Measurements from ENCODE around the gene SULT4A1.

Gene SULT4A1

DNA sequence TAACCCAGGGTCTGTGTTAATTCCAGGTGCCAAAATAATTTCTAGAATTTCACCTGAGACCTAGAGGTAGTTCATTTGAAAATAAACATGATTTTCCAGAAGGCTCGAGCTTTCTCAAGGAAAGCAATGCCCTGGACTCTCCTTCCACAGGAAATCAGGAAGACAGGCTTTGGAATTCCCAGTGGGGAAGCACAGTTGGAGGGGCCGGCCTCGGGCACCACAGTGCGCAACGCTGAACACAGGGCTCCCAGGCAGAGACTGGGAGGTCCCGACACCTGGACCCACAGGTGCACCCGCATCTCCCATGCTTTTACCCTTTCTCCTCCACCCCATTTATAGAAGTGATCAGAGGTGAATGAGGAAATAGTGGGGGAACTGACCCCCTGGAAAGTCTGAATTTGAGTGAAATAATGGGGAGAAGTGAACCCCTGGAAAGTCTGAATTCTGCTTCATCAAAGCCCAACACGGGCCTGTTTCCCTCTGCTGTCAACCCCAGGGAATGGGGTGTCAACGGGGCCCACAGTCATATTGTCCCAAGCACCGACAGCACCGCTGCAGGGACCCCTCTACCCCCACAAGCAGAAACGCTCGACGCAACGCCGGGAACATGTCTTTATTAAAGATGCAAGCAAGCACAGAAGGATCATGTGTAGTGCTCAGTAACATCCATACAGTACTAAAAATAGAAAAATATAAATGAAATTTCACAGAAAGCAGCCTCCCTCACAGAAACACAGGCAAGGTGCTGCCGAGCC is 38.2 kb downstream of the SULT4A1 start:
- peak in 7 of 42 donors; percentile 15 to 39 (median 28) for DNase-seq
- intact Hi-C loops (cut with DNase I), result no loop called here

DNA sequence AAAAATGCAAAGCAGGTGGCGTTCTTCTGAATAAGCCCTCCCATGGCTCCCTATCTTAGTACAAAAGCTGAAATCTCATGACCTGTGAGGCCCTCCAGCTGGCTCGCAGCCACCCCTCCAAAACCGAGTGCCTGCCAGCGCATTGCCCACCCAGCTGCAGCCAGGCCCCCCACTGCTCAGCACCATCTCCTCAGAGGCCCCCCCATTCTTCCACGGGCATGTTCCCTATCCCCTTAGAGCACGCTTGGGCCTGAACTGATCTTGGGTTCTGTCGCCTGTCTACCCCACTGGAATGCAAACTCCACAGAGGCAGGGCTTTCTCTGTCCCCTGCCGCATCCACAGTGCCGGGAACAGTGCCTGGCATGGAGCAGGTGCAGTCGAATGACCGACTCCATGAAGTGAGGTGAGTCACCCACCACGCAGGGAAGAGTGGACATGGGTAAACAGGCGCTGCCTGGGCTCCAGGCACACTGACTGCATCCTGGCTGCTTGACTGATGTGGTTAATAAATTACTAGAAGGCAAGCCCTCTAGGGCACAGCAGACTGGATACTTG is 38.9 kb downstream of the SULT4A1 start:
- peak in 7 of 42 donors; percentile 6 to 40 (median 20) for DNase-seq
- intact Hi-C loops (cut with DNase I), result no loop called here

DNA sequence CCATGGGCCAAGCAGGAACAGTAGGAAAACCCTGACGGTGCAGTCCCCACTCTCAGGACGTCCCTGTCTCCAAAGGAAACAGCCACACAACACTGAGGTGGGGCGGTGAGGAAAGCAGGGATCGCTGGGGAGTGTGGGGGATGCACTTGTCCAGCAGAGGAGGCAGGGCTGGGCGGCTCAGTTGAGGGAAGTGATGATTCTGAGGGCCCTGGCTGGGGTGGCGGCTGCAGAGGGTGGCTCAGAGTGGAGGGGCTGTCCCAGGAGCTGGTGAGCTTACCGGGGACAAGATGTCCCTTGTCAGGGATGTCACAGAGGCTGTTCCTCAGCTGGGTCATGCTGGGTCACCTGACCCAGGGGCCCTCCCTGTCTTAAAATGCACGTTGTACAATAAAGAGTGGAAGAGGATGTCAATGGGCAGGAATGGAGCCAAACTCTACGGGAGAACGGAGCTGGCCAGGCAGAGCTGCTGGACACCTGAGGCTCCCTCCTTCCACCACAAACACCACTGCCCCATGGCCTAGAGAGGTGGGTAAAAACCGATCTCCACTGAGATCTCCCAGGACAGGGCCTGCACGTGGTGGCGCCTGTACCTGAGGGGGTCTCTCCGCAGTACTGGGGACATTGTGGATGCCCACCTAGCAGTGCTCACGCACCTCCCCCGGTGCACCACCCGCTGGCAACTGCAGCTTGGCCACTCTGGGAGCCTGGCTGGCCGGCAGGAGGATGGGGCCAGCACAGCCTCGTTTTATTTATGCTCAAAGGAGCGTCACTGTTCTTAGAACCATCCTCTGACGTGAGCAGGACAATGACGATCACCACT is 40.5 kb downstream of the SULT4A1 start:
- intact Hi-C loops (cut with DNase I), result no loop called here
- DNase-seq, result peak in 4 of 42 donors; percentile 13 to 38 (median 16)

DNA sequence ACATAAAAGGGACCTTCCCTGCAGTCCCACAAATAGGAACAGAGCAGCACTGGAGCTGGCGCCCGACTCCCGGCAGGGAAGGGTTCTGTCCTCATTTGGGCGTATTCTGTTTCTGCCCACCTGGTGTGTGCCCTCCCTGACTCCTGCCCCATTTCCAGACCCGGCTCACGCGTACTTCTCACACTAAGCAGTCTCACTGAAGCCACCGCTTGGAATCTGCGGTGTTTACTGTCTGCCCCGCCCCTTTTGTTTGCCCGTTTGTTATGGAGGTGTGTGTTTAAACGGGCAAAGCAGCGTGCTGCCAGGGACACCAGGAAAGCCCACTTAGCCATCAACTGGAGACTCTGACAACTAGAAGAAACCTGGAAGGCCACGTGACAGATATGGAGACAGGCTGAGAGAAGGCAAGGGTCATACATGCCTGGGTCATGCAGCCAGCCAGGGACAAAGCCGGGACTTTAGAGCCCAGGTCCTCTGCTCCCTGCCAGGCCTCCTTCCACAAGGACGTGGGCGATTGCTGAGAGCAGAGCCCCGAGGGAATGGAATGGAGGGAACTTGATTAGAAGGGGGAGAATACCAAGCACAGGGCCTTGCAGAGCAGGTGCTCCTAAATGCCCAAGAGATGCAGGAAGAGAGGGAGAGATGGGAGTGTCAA is 41.5 kb downstream of the SULT4A1 start:
- intact Hi-C loops (cut with DNase I), result no loop called here
- peak in 3 of 42 donors; percentile 11 to 35 (median 12) for DNase-seq

DNA sequence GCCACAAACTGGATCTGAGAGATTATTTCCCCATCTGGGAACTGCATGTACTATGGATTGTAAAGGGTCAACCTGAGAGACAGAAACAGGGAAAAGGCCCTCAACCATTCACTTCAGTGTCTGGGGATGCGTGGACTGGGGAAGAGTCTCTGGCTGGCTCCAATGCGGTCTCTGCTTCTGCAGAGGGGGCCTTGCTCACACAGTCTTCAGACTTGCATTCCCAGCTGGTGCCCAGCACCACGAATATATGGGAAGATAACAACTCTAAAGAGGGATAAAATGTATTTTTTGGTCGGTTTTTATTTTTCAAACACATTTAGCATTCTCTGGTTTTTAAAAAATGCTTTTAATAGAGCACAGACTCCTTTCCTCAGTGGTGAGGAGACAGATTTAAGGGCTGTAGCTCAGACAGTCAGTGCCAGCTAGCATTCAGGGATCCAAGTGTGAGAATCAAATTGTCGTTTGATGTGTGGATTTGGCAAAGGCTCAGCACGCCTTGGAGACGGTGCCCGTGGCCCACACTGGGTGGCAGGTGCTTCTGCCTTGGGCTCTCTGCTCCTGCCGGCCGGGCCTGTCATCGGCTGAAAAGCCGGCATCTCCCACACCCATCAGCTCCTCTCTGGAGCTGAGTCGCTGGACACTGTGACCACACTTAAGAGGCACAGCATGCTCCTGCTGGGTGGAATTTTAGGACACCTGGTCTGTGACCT is 42.2 kb downstream of the SULT4A1 start:
- intact Hi-C loops (cut with DNase I), result no loop called here
- peak in 3 of 42 donors; percentile 10 to 41 (median 21) for DNase-seq

DNA sequence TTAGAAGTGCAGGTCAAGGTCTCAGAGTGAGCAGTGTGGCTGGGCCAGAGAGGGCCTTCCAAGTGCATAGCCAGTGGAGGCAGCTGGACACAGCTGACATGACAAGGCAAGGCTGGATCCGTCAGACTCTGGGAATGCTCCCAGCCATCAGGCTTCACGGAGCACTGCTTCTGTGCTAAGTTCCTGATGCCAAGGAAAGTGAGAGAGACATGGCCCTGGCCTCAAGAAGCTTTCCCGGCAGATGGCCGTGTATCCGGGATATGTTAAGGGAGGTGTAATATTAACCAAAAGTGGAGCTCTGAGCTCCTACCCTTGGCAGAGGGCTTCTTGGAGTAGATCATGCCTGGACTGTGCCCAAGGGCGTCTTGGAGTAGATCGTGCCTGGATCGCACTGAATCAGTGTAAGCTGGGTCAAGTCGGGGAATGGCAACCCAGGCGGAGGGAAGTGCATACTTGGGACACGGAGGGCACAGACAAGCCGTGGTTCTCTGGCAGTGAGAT is 42.8 kb downstream of the SULT4A1 start:
- intact Hi-C loops (cut with DNase I), result no loop called here
- peak in 3 of 42 donors; percentile 5 to 36 (median 22) for DNase-seq

DNA sequence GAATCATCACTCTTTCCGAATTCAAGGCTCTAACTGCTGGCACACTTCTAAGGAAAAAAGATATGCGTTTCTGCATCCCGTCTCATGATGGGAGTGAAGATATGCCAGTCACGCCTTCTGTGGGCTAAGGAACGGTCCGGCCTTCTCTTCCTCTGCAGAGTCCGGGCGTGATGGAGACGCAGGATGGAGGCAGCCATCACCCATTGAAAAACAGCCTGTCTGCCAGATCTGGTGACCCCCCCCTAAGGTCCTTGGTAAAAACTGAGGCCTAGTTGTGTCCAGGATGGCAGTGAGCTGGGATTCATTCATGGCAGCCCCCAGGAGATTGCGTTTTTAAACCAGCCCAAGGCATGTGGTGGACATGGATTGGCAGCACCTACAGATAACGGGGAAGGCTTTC is 43.3 kb downstream of the SULT4A1 start:
- intact Hi-C loops (cut with DNase I), result no loop called here
- DNase-seq, result peak in 3 of 42 donors; percentile 5 to 13 (median 12)

DNA sequence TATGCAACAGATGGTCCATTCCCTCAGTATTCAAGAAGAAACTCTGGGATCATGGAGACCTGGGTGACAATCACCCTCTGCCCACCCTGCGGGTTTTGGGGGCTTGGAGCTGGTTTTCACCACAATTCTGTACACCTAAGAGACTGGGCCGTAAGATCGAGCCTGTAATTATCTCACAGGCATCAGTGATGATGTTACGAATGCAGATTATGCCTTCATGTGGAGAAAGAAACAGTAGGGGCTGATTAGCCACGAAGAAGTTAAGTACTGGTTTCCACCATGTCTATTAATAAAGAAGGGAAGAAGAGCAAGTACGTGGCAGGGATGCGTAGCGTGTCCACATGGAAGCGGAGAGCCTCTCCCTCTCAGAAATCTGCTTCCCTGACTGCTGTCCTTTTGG is 44.9 kb downstream of the SULT4A1 start:
- DNase-seq, result peak in 2 of 42 donors; percentile 8 to 27
- intact Hi-C loops (cut with DNase I), result no loop called here

DNA sequence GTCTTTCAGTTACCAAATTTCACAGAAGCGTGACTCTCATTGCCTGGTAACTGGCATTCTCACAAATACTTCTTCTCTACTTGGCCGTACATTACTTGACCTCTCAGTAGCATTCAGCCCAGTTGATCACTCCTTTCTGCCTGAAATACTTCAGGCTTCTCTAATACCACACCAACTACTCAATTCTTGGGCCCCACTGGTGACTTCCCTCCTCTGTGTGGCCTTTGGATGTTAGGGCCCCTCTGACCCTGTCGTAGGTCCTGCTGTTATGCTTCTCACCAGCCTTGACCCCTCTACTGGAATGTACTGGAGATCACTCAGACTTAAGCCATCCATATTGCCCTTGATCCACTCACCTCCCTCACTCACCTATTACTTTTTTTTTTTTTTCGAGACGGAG is 48.0 kb downstream of the SULT4A1 start:
- intact Hi-C loops (cut with DNase I), result loop anchor here (5.0 kb wide), 1 partner anchor 143 kb away; the partner anchor contains the start of gene SAMM50

DNA sequence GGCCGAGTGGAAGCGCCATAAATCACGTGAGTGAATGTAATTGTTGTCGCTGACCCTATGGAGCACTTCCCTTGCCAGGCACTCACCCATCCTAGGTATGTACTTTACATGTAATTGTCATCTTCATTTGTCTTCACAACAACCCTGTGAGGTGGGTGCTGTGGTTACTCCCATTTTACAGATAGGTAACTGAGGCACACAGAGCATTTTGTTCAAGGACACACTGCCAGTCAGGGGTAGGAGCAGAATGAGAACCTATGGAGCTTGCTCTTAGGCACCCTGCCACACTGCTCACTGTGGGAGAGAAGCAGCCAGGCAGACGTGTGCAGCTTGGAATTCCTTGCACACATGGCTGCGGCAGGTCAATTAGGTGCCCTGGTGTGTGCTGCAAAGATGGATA is 49.4 kb downstream of the SULT4A1 start:
- intact Hi-C loops (cut with DNase I), result loop anchor here (5.0 kb wide), 1 partner anchor 144 kb away; the partner anchor contains the start of gene SAMM50
- peak in 1 of 42 donors; percentile 30 for DNase-seq

More for the DNA sequence above, 48.0 kb downstream of the SULT4A1 start:
- DNase-seq, result no peak

DNA sequence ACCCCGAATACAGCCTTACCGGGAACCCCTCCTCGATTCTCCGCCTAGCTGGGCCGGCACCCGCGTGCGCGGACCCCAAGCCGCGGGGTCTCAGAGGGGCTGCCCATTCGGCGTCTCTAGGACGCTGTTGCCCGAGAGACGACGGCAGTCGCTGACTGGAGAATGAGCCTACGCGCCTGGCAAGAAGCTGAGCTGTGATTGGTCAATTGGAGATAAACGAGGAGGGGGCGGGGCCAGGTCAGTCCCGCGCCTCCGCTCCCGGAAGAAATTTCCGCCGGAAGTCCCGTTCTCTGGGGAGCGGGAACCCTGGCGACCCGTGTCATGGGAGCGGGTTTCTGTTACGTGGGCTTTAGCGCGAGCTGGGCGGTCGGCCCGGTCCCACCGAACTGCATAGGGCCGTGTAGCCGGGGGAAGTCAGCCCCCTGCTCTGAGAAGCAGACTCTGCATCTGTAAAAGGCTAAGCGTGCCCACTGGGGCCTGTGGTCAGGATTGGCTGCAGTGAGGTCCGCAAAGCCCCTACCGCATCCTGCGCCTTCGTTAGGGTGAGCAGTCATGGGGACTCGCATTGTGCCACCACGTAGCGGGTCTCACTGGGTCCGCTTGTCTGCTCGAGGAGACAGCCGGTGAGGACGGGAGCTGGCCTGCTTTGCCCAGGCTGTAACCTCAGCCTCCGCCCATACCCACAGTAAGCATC is 50.0 kb downstream of the SULT4A1 start, which contains the start of gene EFCAB6:
TSS of gene EFCAB6 (minus strand) at position 157 of the 694 bp plus-strand sequence. CDS start 29,987 bp downstream, outside the sequence.
- peak; percentile 91 to 98 (median 95) for DNase-seq

DNA sequence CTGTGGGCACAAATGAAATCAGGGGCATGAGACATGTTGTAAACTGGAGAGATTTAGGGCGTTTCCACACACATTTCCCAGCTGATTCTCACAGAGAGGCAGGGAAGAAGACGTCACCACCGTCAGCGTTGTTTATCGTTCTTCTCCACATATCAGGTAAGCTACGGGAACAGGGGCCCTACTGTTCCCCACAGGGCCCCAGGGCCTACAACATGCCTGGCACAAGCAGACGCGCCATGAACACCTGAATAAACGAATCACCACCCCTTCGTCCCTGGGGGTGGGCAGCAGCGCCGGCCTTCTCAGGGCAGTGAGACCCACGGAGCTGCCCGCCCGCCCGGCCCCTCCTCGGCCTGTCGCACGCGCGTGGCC is 50.5 kb downstream of the SULT4A1 start:
- intact Hi-C loops (cut with DNase I), result loop anchor here (5.0 kb wide), 1 partner anchor 146 kb away; the partner anchor contains the start of gene SAMM50
- DNase-seq, result peak in 7 of 42 donors; percentile 11 to 51 (median 38)

More for the DNA sequence above, 50.0 kb downstream of the SULT4A1 start, which contains the start of gene EFCAB6:
- intact Hi-C loops (cut with DNase I), result loop anchor here (5.0 kb wide), 1 partner anchor 145 kb away; the partner anchor contains the start of gene SAMM50

DNA sequence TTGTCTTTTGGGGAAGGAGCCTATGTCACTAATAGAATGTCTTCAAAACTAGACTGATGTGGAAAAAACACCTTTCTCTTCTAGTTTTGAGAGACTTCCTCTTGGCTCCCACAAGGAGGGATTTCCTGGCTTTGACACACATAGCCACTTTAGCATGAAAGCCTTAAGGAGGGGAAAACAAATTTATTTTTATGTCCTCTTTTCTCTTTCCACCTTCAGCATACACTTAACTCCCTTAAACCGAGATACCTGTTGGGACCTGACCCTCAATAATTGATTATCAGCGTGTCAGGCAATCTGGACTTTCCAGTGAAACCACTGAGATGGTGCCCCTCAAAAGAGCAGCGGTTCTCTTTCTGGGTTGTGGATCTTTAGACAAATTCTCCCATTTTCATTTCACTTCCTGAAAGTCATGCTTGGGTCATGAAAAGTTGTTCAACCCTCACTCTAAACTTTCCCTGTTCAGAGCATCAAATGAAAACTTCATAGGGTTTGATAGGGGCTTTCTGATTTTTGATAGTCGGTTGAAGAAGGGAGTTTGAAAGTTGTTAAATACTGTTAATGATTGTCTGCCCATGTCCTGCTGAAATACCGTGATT is 59.3 kb downstream of the SULT4A1 start:
- no peak for DNase-seq
- intact Hi-C loops (cut with DNase I), result no loop called here

DNA sequence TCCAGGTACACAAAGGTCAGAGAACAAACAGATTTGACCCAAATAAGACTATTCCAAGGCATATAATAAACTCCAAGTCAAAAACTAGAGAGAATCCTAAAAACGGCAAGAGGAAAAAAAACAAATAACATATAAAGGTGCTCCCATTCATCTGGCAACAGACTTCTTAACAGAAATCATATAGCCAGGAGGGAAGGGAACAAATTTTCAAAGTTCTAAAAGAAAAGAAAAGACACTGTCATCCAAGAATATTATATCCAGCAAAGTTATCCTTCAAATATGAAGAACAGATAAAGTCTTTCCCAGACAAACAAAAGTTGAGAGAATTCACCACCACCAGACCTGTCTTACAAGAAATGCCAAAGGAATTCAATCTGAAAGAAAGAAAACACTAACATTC is 61.3 kb downstream of the SULT4A1 start:
- intact Hi-C loops (cut with DNase I), result no loop called here
- no peak for DNase-seq

DNA sequence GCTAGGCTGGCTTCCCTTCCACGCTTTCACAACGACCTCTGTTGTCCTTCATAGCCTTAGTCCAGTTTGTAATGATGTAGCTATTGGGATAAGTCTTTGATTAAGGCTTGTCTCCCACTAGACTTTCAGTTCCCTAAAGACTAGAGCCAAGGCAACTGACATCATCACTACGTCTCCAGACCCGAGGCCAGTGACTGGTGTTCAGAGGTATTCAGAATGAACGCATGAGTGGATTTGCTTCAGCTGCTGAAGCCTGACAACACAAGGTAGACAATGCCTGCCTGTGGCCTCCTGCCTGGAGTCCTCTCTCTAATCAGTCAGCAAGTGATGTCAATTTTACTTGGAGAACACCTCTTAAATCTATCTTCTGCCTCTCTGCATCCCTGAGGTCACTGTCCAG is 63.8 kb downstream of the SULT4A1 start:
- DNase-seq, result peak in 1 of 42 donors; percentile 10
- intact Hi-C loops (cut with DNase I), result no loop called here

DNA sequence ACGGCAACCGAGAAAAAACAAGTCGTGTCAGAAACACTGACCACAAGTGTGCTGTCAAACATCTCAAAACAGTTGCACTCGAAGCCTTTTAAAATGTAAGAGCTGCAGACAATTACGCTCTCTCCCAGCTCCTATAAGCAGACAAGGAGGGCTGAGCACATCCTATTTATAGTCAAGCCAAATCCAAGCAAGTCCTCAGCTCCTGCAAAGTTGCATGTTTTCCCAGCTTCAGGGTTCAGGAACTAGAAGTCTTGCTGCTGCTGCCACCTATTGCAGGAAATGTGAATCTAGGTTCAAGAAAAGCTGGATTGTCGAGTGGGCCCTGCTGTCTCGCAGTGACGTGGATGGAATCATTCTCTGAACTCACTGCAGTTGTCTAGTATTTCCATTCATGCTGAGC is 65.7 kb downstream of the SULT4A1 start:
- peak in 38 of 42 donors; percentile 9 to 89 (median 54) for DNase-seq
- intact Hi-C loops (cut with DNase I), result no loop called here

DNA sequence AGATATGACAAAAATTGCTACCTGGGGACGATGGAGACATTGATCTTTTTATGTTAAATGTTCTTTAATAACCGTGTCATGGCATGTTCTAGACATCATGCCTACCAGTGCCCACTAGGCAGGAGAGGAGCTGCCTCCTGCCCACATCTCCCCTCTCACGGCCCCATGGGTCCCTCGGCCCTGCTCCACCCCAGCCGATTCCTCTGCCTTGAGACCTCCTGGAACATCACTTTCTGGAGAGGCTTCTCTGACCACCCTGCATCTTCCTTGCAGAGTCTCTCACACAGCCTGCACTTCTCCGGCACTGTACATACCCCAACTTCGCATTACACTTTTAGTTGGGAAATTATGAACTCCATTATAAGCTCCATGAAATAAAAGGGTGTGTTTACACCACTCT is 67.0 kb downstream of the SULT4A1 start:
- DNase-seq, result no peak
- intact Hi-C loops (cut with DNase I), result no loop called here

Measured in head of caudate nucleus (tissue), 42 donors.